HG02623 (cell line): ENCODE data around the gene ADGRV1.
"Not testable (repeated sequence)": the region's sequence is repeated elsewhere in the genome, so short reads cannot be mapped to it uniquely, and the experiment has no call there.

Experiments used
- ATAC-seq: cut with Tn5 transposase; IDR thresholded peaks from one replicate; pipeline ENCODE4 v1.9.1; 2021; ENCODE audit warnings: moderate library complexity; ENCODE audit not compliant: unreplicated experiment

The ADGRV1 gene

DNA sequence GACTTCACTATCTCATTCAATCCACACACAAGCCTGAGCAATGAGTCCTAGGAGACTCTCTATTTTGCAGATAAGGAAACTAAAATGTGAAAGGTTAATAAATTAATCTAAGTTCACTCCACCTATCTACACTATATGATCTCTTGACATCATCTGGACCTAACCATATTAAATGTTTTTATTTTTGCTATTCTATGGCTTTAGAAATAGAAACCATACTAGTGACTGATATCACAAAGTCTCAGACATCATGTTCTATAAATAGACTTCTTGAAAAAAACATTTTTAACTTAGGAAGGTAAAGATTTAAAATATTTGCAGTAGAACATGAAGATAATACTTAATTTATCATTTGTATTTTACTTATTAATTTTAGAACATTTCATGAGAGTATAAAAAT lies 9.4 kb upstream of the ADGRV1 start:
- ATAC-seq = no peak

- ATAC-seq = no peak
Measured at GRCh38 chr5:90549729-90550275, 8.8 kb upstream of the ADGRV1 start.

DNA sequence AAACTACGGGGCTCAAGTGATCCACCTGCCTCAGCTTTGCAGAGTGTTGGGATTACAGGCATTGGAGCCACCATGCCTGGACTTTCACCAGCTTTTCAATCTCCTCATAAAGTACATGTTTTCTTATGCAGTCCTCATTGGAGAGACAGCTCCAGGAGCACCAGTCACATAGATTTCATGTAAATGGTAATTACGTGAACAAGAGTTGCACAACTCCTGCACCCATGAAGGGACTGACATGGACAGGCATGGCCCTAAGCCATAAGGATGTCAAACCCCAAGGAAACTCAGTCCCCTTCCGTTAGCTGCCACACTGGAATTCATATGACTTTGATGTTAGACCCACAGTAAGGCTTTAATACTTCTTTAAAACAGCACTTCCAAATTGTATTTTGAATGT lies 7.6 kb upstream of the ADGRV1 start:
- ATAC-seq = no peak

- ATAC-seq = no peak
Measured at GRCh38 chr5:90551376-90551775, 7.2 kb upstream of the ADGRV1 start.

DNA sequence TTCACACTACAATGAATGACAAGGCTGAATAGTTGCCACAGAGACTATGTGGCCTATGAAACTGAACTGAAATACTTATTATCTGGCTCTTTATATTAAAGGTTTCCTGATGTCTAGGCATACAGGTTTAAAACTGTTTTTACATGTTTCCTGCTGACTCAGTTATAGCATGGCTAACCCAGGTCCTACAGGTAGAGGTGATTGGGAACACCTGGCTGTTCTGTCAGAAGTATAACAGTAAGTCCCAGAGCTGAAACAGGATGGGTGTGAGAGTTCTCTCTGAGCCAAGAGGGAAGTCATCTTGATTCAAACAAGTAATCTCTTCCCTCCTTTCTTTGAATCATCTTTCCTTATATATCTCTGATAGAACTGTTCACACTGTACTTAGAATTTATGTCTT lies 4.9 kb upstream of the ADGRV1 start:
- ATAC-seq = no peak

GRCh38 chr5:90554358-90555006 lies 4.1 kb upstream of the ADGRV1 start:
- no peak for ATAC-seq

- ATAC-seq = no peak
Measured at GRCh38 chr5:90555666-90556065, 2.9 kb upstream of the ADGRV1 start.

DNA sequence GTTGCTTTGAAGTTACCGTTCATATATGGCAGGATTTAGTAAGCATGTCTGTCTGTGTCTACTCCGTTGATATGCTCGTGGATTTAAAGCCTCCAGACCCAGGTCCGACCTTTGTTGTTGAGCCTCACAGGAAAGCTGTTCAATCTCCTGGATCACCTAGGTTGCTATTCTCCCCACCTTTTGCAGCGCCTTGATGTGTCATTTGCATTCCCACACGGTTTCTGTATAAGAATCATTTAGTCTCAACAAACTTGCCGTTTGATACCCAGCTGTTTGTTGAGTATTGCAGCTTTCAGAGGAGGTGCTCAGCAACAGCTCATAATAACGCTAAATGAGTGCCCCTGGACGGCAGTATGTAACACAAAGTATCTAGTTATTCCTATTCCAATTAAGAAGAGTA lies 1.2 kb upstream of the ADGRV1 start:
- no peak for ATAC-seq

- ATAC-seq = no peak
Measured at GRCh38 chr5:90557871-90558270, 726 bp upstream of the ADGRV1 start.

DNA sequence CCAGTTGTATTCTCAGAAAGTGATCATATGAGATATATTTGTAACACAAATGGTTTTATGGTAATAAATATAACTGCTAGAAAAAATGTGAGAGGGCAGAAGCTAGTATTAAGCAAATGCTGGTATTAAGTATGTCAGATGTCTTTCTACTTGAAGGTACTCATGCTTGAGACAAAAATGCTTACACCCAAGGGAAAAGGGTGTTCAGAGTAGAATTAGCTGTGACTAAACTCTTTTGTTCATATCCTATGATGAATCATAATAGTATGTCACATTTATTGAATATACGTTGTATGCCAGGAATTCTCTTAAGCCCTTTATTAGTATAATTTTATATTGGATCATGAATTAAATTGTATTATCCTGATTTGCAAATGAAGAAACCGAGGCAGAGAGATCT lies 2.2 kb downstream of the ADGRV1 start:
- ATAC-seq = no peak

DNA sequence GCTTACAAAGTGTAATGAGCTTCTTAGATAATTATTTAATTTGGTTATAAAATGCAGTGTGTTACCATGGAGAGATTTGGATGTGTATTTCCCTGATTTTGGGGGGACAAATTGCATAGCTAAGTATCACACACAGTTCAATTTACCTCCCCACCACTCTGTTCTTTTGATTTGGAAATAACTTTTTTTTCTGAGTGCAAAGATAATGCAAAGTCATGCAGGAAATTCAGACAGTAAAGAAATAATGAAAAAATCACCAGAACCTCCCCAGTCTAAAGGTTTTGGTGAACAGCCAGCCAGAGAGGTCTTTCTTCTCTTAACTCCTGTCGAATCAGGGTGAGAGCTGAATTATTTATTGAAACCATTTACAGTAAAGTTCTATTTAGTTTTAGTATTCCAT lies 3.2 kb downstream of the ADGRV1 start:
- no peak for ATAC-seq

- no peak for ATAC-seq
Measured at GRCh38 chr5:90562341-90562740, 3.7 kb downstream of the ADGRV1 start.

GRCh38 chr5:90563108-90563507 lies 4.5 kb downstream of the ADGRV1 start:
- no peak for ATAC-seq

DNA sequence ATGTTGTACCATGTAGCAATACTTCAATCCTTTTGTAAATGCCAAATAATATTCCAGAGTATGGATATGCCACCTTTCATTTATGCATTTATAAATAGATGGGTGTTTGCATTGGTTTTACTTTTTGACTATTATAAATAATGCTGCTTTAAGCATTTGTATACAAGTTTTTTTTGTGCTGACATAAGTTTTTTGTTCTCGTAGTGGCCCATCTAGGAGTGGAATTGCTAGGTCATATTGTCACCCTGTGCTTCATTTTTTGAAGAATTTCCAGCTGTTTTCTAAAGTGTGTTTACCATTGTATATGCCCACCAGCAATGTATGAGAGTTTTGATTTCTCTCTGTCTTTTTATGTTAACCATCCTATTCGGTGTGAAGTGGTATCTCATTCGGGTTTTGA lies 6.9 kb downstream of the ADGRV1 start:
- ATAC-seq = no peak

GRCh38 chr5:90569084-90569483 lies 10.5 kb downstream of the ADGRV1 start:
- no peak for ATAC-seq

GRCh38 chr5:90570034-90570433 lies 11.4 kb downstream of the ADGRV1 start:
- no peak for ATAC-seq

- no peak for ATAC-seq
Measured at GRCh38 chr5:90571147-90571773, 12.7 kb downstream of the ADGRV1 start.

DNA sequence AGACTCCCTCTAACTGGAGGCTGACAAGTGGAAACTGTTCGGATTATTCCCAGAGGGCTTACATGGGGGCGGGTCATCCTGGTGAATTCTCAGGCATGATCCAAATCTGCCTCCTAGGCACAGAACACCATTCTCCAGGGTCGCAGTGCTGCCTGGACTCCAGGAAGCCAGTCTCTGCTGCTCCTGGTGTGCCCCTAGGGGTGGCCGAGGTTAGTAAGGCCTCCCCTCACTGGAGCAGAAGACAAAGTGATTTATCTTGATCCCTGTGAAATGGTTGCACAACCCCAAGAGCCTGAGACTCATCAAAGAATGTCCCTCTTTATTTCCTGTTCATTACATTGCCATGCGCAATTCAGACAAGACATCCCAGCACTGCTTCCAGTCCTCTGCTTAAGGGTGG lies 17.1 kb downstream of the ADGRV1 start:
- no peak for ATAC-seq

- not testable (repeated sequence) for ATAC-seq
Measured at GRCh38 chr5:90576566-90576965, 18.0 kb downstream of the ADGRV1 start.

DNA sequence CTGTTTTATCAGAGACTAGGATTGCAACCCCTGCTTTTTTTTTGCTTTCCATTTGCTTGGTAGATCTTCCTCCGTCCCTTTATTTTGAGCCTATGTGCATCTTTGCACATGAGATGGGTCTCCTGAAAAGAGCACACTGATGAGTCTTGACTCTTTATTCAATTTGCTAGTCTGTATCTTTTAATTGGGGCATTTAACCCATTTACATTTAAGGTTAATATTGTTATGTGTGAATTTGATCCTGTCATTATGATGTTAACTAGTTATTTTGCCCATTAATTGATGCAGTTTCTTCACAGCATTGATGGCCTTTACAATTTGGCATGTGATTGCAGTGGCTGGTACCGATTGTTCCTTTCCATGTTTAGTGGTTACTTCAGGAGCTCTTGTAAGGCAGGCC lies 21.3 kb downstream of the ADGRV1 start:
- not testable (repeated sequence) for ATAC-seq

DNA sequence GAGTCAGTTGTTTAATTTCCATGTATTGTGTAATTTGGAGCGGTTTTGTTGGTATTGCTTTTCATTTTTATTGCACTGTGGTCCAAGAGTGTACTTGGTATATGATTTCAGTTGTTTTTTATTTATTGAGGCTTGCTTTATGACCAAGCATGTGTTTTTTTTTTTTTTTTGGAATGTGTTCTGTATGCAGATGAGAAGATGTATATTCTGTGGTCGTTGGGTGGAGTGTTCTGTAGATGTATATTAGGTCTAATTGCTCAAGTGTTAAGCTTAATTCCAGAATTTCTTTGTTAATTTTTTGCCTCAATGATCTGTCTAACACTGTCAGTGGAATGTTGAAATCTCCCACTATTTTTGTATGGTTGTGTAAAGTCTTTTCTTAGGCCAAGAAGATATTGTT lies 23.4 kb downstream of the ADGRV1 start:
- ATAC-seq = no peak

DNA sequence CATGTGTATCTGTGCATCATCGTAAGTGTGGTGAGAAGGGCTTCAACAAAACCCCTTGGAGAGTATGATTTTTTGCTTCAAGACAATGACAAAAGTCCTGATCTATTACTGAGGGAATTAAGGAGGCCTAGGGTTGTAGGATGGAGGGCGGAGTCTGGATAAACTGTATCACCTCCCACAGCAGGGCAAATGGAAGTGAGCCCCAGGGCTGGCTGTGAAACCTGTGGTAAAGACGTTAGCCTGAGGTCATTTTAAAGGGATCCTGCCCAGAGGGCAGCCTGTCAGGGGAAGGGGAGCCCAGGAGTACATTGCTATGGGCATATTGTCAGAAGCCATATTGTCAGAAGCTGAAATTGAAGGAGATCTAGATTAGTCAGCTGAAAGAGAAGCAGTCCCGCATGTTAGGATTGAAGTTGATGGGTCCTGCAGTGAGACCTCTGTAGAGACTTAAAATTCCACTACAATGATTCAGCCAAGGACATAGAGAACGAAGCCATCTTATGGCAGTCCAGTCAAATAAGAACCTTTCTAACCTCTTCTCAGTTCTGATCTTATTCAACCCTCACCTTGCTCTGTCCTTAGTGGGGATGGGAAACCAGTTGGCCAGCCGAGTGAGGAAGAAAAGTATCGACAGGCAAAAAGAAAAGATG lies 26.9 kb downstream of the ADGRV1 start:
- no peak for ATAC-seq
